Body of pancreas (tissue), 4 donors: ENCODE results near the gene ETV5.

ENCODE experiments used
- POLR2A ChIP-seq, 3 donors: fragments of 450-650 bp; IDR thresholded peaks; one replicate each; pipeline ENCODE4 v1.6.1; 2016; ENCODE audit warnings: antibody characterized with exemption in 3 of 3, mild to moderate bottlenecking in 2 of 3
- TF ChIP-seq, protein P1 (sequence below), 7 experiments: fragments of 450-650 bp in 4 of 7; fragments of 200-600 bp in 3 of 7; sonication (generic) in 3 of 7; IDR thresholded peaks; one replicate each; pipeline ENCODE4 v1.5.1; 2016 to 2019; ENCODE audit warnings: antibody characterized with exemption in 7 of 7

DNA sequence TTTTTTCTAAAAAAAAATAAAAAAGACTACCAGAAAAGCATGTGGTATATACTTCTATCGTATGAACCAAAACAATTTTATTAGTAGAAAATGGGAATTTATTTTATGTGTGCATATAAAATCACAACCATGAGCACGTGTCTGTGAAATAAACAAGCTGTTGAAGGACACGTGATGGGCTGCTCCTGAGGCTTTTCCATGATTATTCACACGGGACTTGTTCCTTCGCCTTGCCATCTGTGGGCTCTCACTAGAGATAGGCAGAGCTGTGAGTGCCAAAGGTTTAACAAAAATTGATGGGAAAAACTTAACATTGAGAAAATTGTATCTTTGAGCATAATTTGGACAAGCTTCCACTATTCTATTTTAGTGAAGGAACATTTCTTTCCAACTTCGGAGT, 12.4 kb upstream of the ETV5 start:
- no peak for TF ChIP-seq POLR2A (IDR thresholded peaks at IDR 0.05)
- TF ChIP-seq, protein P1, sequence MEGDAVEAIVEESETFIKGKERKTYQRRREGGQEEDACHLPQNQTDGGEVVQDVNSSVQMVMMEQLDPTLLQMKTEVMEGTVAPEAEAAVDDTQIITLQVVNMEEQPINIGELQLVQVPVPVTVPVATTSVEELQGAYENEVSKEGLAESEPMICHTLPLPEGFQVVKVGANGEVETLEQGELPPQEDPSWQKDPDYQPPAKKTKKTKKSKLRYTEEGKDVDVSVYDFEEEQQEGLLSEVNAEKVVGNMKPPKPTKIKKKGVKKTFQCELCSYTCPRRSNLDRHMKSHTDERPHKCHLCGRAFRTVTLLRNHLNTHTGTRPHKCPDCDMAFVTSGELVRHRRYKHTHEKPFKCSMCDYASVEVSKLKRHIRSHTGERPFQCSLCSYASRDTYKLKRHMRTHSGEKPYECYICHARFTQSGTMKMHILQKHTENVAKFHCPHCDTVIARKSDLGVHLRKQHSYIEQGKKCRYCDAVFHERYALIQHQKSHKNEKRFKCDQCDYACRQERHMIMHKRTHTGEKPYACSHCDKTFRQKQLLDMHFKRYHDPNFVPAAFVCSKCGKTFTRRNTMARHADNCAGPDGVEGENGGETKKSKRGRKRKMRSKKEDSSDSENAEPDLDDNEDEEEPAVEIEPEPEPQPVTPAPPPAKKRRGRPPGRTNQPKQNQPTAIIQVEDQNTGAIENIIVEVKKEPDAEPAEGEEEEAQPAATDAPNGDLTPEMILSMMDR (IDR thresholded peaks at IDR 0.05) = no peak
